GM18907 (cell line): Measurements from ENCODE around the gene ECE2.

Experiments used
- ATAC-seq: cut with Tn5 transposase; IDR thresholded peaks from one replicate; pipeline ENCODE4 v1.9.1; 2021; ENCODE audit warnings: mild to moderate bottlenecking, moderate library complexity; ENCODE audit not compliant: unreplicated experiment

Gene ECE2

DNA sequence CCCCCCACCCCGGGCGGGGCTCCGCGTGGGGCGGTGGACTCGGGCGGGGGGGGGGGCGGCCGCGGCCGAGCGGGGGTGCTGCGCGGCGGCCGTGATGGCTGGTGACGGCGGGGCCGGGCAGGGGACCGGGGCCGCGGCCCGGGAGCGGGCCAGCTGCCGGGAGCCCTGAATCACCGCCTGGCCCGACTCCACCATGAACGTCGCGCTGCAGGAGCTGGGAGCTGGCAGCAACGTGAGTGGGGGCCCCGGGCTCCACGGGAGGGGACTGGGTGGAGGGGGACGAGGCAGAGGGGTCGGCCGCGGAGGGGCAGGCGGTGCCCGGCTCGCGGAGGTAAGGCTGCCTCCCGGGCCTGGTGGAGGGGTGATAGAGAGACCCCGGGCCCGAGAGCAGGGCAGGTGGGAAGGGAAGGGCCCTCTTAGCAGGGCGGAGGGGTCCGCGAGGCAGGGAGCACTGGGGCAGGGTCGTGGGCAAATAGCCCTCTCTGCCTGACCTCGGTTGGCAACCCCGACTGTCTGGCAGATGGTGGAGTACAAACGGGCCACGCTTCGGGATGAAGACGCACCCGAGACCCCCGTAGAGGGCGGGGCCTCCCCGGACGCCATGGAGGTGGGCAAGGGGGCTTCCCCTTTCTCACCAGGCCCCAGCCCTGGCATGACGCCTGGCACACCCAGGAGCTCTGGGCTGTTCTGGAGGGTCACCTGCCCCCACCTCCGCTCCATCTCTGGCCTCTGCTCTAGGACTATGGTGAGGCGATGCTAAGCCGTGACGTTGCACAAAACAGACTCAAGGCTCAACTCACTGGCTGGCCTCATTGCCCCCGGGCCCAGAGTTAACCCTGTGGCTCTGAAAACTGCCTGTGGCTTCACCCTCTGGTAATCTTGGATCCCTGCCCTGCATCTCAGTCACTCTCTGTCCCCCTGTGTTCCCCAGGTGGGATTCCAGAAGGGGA lies at the start of gene ECE2:
ECE2 (plus strand) TSS at position 62 of the 950 bp plus-strand sequence; CDS start at position 194, 132 bp downstream.
- no peak for ATAC-seq

DNA sequence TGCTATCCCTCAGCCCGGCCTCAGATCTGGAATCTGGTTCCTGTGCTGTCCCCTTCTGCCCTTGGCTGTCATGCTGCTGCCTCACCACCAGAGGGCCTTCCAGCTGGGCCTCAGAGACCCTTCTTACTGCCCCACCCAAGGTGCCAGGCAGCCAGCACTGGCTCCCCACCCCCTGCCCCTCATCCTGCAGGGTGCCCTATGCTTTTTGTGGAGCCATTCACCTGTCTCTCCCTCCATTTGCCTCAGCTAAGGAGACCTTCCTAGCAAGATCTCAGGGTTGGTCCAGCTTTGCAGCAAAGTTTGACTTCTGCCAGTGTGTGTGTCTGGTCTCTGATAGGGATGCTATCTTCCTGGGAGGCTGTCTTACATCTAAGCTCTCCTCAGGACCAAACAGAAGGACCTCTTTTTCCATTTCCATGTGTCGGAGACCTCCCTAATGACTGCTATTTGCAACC lies 48.3 kb upstream of the ECE2 start:
- no peak for ATAC-seq

DNA sequence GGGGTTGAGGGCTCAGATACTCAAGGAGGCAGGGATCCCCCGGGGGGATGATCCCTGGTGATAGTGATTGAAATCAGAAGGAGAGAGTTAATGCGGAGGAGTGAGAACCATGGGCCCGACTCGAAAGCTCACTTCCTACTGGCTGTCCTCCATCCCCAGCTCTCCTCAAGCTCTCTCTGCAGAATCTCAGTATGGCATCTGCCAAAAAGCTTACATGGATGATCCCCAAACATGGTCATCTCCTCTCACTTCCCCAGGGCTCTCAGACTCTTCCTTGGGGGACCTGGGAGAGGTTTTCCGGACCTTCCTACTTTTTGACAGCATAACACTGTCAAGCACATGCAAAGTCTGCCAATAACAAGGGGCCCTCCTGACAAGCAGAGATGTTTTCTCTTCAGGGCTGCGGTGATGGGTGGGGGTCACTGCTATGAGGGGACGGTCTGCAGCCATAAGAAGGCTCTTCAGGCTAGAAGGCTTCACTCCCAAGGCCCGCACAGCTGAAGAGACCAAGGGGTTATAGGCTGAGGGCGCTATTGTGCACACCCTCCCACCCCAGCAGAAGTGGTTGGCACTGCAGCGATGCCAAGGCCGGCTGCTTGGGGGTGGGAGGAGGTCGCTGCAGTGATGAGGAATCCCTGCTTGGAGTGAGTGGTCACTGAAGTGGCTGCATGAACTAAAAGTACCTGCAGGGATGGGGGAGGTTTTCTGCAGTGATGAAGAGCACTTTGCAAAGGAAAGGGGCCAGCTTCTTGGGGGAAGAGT lies 47.3 kb upstream of the ECE2 start:
- ATAC-seq = no peak

- ATAC-seq = peak; percentile 79
These were observed 46.3 kb upstream of the ECE2 start, which contains the start of gene VWA5B2 for GRCh38 chr3:184229394-184230080. VWA5B2 (plus strand) TSS chr3:184229585; CDS start chr3:184230529, 944 bp downstream.

GRCh38 chr3:184230081-184230602 lies 45.7 kb upstream of the ECE2 start:
- ATAC-seq = no peak

DNA sequence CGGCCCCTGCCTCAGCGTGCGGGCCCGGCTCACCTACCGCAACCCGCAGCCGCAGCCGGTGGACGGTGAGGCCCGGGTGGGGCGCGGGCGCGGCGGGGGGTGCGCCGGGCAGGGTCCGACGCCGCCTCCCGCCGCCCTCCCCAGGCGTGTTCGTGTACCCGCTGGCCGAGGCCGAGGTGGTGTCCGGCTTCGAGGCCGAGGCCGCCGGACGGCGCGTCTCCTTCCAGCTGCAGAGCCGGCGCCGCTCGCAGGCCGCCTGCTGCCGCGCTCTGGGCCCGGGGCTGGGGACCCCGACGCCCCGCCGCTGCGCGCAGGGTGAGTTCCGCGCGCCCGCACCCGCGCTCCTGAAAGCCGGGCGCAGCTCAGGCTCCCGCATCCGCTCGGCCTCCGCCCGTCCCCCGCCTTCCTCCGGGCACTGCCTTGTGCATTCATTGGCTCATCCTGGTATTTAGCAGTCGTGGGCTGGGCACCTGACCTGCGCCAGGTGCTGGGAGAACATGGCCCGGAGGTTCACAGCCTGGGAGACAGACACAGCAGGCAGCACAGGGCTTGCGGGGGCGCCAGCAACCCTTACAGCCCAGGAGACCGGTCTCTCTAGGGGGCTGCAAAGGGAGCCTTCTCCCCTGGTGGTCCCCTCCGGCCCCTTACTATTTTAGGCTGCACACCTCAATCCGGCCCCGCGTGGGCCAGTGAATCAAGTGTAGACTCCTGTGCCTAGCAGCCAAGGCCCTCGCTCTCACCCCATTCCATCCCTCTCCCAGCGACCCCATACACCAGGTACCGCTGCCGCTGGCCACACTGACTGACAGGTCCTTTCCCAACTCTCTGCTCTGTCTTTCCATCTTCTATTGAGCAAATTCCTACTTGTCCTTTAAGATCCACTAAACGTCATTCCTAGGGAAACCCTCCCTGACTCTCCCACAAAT lies 45.0 kb upstream of the ECE2 start:
- no peak for ATAC-seq

DNA sequence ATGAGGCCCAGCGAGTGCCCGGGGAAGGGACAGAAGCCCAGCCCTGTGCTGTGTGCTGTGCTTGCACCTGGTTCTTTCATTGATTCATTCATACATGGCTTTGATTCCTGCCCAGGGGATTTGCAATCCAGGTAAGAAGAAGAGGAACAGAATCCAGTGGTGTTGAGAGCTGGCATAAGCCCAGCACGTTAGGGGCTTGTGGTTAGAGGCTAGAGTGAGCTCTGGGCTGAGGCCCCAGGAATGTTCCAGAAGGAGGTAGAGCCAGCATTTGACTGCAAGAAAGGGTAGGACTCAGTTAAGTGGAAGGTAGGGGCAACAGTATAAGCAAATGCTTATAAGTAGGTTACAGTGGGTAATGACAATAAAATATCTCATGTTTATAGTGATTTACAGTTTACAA lies 44.2 kb upstream of the ECE2 start:
- ATAC-seq = no peak

DNA sequence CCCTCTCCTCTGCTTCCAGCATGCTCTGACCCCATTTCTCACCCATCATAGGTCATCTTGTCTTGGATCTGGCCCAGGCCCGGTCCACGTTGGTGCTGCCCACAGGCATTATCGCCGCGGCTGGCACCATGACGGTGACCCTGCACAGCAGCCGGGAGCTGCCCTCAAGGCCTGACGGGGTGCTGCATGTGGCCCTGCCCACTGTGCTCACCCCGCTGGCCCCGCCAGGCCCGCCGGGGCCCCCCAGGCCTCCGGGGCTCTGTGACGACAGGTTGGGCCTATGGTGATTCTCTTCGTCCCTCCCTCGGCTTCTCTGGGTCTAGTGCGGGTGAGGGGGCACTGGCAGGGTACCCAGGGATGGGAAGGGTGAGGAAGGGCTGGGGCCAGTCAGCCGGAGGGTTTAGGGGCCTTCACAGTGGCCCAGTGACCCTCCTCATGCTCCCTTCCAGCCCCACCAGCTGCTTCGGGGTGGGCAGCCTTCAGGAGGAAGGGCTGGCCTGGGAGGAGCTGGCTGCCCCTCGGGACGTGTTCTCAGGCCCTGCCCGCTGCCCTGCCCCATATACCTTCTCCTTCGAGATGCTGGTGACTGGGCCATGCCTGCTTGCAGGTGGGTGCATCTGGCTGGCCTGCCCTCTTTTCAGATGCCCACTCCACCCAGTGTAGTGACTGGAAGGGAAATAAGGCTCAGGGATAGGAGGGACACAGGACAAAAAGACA lies 42.5 kb upstream of the ECE2 start:
- no peak for ATAC-seq

GRCh38 chr3:184234224-184234623 lies 41.6 kb upstream of the ECE2 start:
- ATAC-seq = no peak

DNA sequence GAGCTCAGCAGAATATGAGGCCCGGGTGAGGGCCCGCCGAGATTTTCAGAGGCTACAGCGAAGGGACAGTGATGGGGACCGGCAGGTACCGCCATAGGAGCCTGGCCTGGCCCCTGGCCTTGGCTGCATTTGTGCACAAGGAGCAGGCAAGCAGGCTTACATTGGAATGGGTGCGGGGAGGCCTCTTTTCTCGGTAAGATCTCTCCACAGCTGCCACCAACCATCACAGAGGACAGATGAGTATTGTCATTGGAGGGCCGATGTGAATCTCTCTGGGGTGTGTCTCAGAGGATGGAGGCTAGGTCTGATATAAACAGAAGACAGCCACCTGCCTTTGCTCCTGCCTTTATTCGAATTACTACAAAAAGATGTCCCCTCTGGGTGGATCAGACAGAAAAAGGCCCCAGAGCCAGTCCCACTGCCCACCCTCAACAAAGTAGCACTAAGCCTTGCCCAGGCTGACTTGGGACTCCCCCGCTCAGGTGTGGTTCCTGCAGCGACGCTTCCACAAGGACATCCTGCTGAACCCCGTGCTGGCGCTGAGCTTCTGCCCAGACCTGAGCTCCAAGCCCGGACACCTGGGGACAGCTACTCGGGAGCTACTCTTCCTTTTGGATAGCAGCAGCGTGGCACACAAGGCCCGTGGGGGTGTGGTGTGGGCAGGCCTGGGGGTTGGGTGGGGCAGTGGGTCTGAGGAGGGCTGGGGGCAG lies 41.0 kb upstream of the ECE2 start:
- no peak for ATAC-seq

DNA sequence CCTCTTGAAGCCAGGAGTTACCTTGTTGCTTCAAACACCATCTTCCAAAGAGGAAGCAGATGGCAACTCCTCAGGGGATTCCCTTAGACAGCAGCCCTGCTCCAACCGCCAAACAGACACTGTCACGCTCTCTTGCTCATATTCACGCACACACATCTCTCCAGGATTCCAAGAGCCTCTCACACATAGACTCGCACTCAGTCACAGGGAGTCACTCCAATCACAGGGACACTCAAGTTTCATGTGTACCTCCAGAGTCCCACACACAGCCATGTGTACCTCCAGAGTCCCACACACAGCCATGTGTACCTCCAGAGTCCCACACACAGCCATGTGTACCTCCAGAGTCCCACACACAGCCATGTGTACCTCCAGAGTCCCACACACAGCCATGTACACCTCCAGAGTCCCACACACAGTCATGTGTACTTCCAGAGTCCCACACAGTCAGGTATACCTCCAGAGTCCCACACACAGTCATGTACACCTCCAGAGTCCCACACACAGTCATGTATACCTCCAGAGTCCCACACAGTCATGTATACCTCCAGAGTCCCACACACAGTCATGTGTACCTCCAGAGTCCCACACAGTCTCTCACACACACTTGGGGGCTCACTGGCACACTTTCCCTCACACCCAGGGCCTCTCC lies 40.3 kb upstream of the ECE2 start:
- no peak for ATAC-seq

- no peak for ATAC-seq
These were observed 39.8 kb upstream of the ECE2 start for GRCh38 chr3:184236033-184236410.

- ATAC-seq = no peak
These were observed 39.2 kb upstream of the ECE2 start for GRCh38 chr3:184236636-184237035.

- no peak for ATAC-seq
These were observed 38.6 kb upstream of the ECE2 start for GRCh38 chr3:184237211-184237610.

DNA sequence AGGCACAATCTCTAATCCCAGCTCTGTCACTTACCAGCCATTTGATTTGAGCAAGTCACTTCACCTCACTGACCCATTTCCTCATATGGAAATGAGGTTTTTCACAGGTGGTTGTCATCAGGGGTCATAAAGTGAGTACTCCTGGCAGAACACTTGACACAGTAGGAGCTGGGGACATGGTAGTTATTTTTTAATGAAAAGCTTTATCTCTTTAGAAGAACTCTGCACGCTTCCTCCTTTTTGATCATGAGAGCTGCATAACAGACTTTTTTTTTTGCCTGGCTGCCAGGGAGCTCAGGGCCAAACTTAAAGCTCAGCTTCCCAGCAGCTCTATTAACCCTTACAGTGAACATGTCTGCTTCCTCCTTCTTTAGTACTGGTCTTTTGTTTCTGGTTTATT lies 38.0 kb upstream of the ECE2 start:
- ATAC-seq = no peak

- ATAC-seq = no peak
These were observed 37.5 kb upstream of the ECE2 start for GRCh38 chr3:184238246-184238818.

DNA sequence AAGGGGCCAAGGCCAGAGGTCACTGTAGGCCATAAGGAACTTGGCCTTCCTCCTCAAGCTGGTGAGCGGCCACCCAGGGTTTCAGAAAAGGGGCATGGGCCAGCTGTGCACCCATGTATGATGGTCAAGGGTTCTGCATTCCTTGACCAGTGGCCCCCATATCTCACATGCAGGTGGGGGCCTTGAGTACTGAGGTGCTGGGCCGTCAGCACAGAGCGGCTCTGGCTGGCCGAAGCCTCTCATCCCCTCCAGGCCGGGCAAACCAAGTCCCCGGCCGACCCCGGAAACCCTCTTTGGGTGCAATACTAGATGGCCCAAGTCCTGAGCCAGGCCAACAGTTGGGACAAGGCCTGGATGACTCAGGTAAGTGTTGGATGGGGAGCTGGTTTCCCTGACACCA lies 36.6 kb upstream of the ECE2 start:
- no peak for ATAC-seq

DNA sequence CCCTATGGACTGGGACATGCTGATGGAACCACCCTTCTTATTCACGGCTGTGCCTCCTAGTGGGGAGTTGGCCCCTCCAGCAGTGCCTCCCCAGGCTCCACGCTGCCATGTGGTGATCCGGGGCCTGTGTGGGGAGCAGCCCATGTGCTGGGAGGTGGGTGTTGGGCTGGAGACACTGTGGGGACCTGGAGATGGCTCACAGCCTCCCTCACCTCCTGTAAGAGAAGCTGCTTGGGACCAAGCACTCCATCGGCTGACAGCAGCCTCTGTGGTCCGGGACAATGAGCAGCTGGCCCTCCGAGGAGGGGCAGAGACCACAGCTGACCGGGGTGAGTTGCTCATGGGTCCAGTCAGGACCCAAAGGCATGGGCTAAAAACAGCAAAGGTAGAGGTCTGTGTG lies 36.1 kb upstream of the ECE2 start:
- ATAC-seq = no peak
